Psoas muscle (tissue), 8 donors: ENCODE results near the gene CDCA5. TPM values are rescaled to one million over a fixed set of nuclear protein-coding genes. Genes with fewer than 3 reads are reported as not detected.

Experiments used
- ATAC-seq, 4 donors: fragments of 200-7000 bp; cut with Tn5 transposase; one replicate each; pipeline ENCODE4 v1.9.1; 2020; ENCODE audit warnings: moderate library complexity in 3 of 4, mild to moderate bottlenecking in 2 of 4
- DNase-seq, 2 donors: peaks; one replicate each; pipeline ENCODE4 v3.0.0-alpha.2; 2020
- H3K27ac ChIP-seq: fragments of 200-600 bp; one replicate; pipeline ENCODE4 v1.8.0; 2022
- H3K27me3 ChIP-seq, 3 donors: fragments of 200-600 bp in 1 of 3; one replicate each; pipeline versions ENCODE4 v1.6.1 to v1.8.0; 2013 to 2022; ENCODE audit warnings: low read length in 2 of 3, mild to moderate bottlenecking in 2 of 3, moderate library complexity in 1 of 3; ENCODE audit not compliant: insufficient read depth in 3 of 3
- H3K36me3 ChIP-seq, 2 donors: fragments of 200-600 bp in 1 of 2; one replicate each; pipeline versions ENCODE4 v1.6.1 to v1.8.0; 2013 to 2022; ENCODE audit warnings: low read depth in 1 of 2, mild to moderate bottlenecking in 1 of 2, moderate library complexity in 1 of 2; ENCODE audit not compliant: insufficient read depth in 1 of 2
- H3K4me1 ChIP-seq: fragments of 200-600 bp; one replicate; pipeline ENCODE4 v1.8.0; 2022
- H3K4me3 ChIP-seq: fragments of 200-600 bp; one replicate; pipeline ENCODE4 v1.8.0; 2022; ENCODE audit warnings: mild to moderate bottlenecking
- H3K9me3 ChIP-seq: fragments of 200-600 bp; one replicate; pipeline ENCODE4 v1.8.0; 2022
- CTCF ChIP-seq: fragments of 200-600 bp; IDR thresholded peaks from one replicate; pipeline ENCODE4 v1.8.0; 2022; ENCODE audit warnings: antibody characterized with exemption
- WGBS, 3 donors: extraction: QIAGEN DNeasy Blood & Tissue Kit; methylation state at CpG; one replicate each; pipeline versions ENCODE4 v1.1.6 to v1.1.7; 2013; 5-methylcytosine and 5-hydroxymethylcytosine counted together
- intact Hi-C, 2 donors: fragments of 100-400 bp; cut with DNase I; formaldehyde crosslinking; loops; one replicate each; pipeline versions ENCODE4 v1.11.0 to v1.14.2; 2022
- polyA plus RNA-seq, 3 donors: library from polyadenylated mRNA; stranded (reverse); fragments of 200-250 nt; gene quantifications; one replicate each; pipeline ENCODE4 v1.2.3, GENCODE V29; 2013
- total RNA-seq, 4 donors: library from RNA; stranded (reverse); fragmentation: NEBNext Ultra II Directional in 2 of 4; extraction: Animal tissue kit (Norgen Biotek cat#: 25700) in 2 of 4; gene quantifications; one replicate each; pipeline versions ENCODE4 v1.2.1 to v1.2.4, GENCODE V29; 2021 to 2023
- donor health status: healthy with polysubstance abuse.
- donor health status: DM: no; HTN: no; CAD: no; lungs with moderate emphysema.
- donor health status: Bipolar disorder and iron deficiency.
- donor health status: healthy.
- donor health status: DM: yes; HTN: yes; CAD: no.
- donor health status: DM: no; HTN: no; CAD: no.
- donor health status: DM: no; HTN: no; CAD: no.
- donor health status: DM: yes; HTN: yes; CAD: no.

CDCA5 gene
- total and polyA plus RNA-seq, 7 donors, result 0.28 to 1.6 (median 0.92) TPM

- H3K4me1 ChIP-seq, result no peaks in the 10 kb centered on the region
- no peak overlapping the region for H3K27ac ChIP-seq
- H3K4me3 ChIP-seq, result no peak overlapping the region
- TF ChIP-seq CTCF, result no peak
- H3K9me3 ChIP-seq, result no peaks in the 10 kb centered on the region
- intact Hi-C loops, result loop anchor here in 1 of 2 donors (5.0 kb wide), 1 partner anchor 55 kb away; no protein-coding TSS in a partner anchor
- WGBS, 3 donors, result 67 to 74% (median 73%) methylated on average over 4 of the region's 4 CpGs
- H3K27me3 ChIP-seq, result no peaks in the 10 kb centered on the region
- H3K36me3 ChIP-seq, result no peaks in the 10 kb centered on the region
- no peak for DNase-seq
- ATAC-seq, result no peak
Observed at GRCh38 chr11:65077451-65077850, 6.4 kb downstream of the CDCA5 start.

DNA sequence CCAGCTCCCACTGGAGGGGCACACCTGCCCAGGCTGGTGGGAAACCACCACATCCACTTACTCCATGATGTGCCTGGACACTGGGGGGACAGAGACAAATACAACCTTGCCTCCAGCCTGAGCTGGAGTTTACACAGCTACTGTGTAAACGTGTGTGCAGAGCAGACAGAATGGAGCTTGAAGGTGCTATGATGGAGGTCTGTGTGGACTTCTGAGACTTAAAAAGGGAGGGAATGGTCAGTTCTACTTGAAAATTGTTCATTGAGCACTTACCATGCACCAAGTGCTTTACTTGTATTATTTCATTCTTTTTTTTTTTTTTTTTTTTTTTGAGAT is 11.2 kb downstream of the CDCA5 start:
- Histone ChIP-seq H3K36me3 (no peaks in the 10 kb centered on the region), H3K27me3 (no peaks in the 10 kb centered on the region), H3K9me3 (no peaks in the 10 kb centered on the region), H3K4me1 (no peaks in the 10 kb centered on the region), H3K27ac (no peak overlapping the region), H3K4me3 (no peak overlapping the region)
- intact Hi-C loops, result no loop called here
- TF ChIP-seq CTCF, result no peak
- 54 to 74% (median 63%) methylated on average over 1 of the region's 1 CpG for WGBS, 3 donors
- no peak for ATAC-seq
- no peak for DNase-seq

DNA sequence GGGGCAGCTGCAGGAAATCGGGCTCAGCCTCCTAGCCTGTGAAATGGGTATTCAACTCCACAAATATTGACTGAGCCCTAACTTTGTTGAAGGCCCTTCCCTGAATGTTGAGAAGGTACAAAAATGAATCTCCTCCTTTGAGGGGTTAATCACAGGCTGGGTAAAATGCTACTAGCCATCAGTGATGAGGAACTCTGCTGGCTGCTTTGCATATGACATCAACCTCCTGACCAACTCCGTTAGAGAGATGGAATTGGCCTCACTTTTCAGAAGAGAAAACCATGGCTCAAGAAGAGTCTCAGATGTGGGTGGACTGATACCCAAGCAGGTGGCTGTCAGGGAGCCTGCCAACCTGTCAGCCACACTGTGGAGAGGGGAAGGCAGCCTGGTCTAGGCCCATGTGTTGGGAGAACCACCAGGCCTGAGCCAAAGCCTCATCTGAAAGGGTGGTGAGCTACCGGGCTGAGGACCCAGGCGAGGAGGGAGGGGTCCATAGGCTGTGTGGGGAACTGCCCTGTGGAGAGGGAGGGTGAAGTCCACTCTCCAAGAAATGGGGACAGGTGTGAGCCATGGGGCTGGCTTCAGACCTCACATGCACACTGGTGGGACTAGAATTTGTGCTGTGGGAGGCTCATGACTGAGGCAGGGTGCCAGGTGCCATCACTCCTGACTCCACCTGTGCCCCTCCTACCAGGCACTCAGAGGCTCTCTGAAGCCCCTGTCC is 11.8 kb downstream of the CDCA5 start:
- Histone ChIP-seq H3K27ac (no peak overlapping the region), H3K9me3 (no peaks in the 10 kb centered on the region), H3K27me3 (no peaks in the 10 kb centered on the region), H3K4me3 (no peak overlapping the region), H3K4me1 (no peaks in the 10 kb centered on the region), H3K36me3 (no peaks in the 10 kb centered on the region)
- intact Hi-C loops, result no loop called here
- ATAC-seq (no peak), DNase-seq (no peak)
- no peak for TF ChIP-seq CTCF
- 53 to 57% (median 55%) methylated on average over 4 of the region's 4 CpGs for WGBS, 3 donors

- no peak for DNase-seq
- Histone ChIP-seq H3K27ac (no peak overlapping the region), H3K4me3 (no peak overlapping the region), H3K4me1 (no peaks in the 10 kb centered on the region), H3K9me3 (no peaks in the 10 kb centered on the region), H3K36me3 (no peaks in the 10 kb centered on the region), H3K27me3 (no peaks in the 10 kb centered on the region)
- 64 to 70% (median 69%) methylated on average over 9 of the region's 9 CpGs for WGBS, 3 donors
- TF ChIP-seq CTCF, result no peak
- intact Hi-C loops, result no loop called here
- no peak for ATAC-seq
Observed at GRCh38 chr11:65069217-65069616, 14.6 kb downstream of the CDCA5 start.

DNA sequence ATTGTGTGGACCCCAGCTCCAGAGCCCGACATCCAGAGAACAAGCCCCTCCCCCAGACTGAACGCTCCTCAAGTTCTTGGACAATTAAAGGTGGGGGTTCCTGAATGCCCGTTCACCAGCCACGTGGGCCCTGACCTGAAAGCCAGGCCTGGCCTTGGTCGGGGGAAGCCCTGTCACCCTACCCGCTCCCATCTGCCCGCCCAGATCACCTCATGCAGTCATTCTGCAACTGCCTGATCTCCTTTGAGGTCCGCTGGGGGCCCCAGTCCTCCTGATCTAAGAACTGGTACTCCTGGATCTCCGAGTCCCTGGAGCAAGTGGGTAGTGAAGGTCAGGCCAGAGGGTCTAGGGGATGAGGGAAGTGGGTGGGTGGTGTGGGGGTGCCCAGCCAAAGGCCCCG is 16.4 kb downstream of the CDCA5 start:
- intact Hi-C loops, result no loop called here
- H3K4me1 ChIP-seq, result no peaks in the 10 kb centered on the region
- ATAC-seq, result no peak
- no peak for DNase-seq
- 73 to 80% (median 74%) methylated on average over 10 of the region's 10 CpGs for WGBS, 3 donors
- TF ChIP-seq CTCF, result no peak
- H3K27ac ChIP-seq, result no peak overlapping the region
- no peaks in the 10 kb centered on the region for H3K9me3 ChIP-seq
- no peaks in the 10 kb centered on the region for H3K36me3 ChIP-seq
- H3K27me3 ChIP-seq, result no peaks in the 10 kb centered on the region
- no peak overlapping the region for H3K4me3 ChIP-seq
